GM12801 (cell line): ENCODE measurements around the gene RAD51B.

Experiments
- TF ChIP-seq, protein P1 (sequence below): IDR thresholded peaks from one replicate; pipeline ENCODE4 v1.5.1; 2011; ENCODE audit warnings: control low read depth; ENCODE audit not compliant: insufficient read length; ENCODE audit errors: extremely low read depth

RAD51B gene

DNA sequence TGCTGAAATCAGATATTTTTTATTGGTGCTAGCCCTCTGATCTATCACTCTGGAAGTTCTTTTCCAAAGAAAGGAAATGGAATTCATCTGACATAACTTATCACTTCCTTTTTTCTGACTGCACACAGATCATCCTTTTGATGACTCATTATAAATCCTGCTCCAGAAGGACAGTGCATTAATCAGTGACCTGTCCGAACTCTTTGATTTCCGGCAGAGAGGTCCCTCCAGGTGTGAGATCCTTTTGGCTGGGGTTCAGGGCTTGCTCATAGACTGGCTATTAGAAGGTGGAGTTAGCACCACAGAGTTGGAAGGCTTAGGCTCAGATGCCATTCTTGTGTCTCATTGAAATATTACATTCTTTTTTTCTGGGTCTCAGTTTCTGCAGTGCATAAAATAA lies 645.1 kb downstream of the RAD51B start:
- TF ChIP-seq, protein P1, sequence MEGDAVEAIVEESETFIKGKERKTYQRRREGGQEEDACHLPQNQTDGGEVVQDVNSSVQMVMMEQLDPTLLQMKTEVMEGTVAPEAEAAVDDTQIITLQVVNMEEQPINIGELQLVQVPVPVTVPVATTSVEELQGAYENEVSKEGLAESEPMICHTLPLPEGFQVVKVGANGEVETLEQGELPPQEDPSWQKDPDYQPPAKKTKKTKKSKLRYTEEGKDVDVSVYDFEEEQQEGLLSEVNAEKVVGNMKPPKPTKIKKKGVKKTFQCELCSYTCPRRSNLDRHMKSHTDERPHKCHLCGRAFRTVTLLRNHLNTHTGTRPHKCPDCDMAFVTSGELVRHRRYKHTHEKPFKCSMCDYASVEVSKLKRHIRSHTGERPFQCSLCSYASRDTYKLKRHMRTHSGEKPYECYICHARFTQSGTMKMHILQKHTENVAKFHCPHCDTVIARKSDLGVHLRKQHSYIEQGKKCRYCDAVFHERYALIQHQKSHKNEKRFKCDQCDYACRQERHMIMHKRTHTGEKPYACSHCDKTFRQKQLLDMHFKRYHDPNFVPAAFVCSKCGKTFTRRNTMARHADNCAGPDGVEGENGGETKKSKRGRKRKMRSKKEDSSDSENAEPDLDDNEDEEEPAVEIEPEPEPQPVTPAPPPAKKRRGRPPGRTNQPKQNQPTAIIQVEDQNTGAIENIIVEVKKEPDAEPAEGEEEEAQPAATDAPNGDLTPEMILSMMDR, result no peak

DNA sequence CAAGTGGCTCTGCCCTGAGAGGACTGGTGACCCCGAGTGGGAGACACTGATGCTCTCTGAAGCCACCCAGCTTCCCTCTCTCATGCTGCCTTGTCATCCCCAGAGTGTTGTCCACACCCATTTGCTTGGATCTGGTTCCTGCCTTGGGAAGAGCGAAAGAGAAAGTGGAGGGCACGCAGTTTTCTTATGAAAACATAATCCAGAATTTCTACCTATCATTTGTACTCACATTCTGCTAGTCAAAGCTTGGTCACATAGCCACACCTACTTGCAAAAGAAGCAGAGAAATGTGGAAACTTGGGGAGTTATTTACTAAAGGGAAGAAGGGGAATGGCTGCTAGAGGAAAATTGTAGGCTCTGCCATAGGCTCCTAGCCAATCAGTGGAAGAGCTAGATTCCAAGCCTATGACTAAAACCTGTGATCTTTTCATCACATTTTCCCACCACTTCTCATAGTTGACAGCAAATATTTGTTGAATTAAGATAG lies 647.0 kb downstream of the RAD51B start:
- TF ChIP-seq, protein P1, result no peak

DNA sequence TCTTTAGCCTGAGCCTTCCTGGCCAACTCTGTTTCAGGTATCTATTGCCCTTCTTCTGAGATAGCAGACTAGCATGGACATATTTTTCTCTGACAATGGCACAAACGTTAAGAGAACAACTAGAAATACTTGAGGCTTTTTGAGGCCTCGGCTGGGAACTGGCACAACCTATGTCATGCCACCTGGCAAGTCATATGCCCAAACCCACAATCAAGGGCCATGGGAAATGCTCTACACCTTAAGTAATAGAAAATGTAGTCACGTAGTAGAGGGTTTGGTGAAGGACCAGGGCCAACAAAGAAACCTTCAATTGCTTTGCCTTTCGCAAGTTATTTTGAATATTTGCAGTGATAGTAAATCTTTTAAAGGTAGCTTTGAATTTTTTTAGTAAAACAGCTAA lies 647.8 kb downstream of the RAD51B start:
- TF ChIP-seq, protein P1, result no peak

DNA sequence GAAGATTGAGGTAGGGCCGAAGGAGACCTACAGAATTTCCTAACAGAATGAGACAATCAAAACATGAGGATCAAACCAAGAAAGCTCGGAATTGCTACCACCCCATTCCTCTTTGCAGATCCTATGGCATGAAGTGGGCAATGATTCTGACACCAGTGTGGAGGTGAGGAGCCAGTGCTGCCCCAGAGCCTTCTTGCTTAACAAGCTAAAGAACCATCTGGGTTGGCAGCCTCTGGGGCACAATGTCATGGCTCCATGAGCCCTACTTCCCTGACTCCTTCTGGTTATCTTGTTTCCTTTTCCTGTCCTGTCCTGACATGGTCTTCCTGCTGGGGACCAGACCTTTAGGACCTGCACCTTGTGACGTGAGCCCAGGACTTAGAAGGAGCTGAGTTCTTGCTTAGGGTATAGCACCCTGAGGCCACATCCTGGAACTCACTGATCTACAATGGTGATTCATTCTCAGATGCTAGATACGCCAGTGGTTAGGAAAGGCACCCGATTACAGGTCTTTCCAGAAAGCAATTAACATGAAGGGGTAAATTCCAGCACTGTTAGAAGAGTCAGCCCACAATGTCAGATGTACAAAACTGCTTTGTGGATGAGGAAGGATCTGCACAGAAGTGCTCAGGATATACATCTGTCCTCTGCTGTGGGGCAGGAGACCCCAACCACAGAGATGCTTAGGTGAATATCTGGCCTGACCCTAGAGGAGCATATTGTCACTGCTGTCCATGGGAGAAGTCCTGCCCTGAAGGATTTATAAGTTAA lies 649.0 kb downstream of the RAD51B start:
- TF ChIP-seq, protein P1, result no peak

DNA sequence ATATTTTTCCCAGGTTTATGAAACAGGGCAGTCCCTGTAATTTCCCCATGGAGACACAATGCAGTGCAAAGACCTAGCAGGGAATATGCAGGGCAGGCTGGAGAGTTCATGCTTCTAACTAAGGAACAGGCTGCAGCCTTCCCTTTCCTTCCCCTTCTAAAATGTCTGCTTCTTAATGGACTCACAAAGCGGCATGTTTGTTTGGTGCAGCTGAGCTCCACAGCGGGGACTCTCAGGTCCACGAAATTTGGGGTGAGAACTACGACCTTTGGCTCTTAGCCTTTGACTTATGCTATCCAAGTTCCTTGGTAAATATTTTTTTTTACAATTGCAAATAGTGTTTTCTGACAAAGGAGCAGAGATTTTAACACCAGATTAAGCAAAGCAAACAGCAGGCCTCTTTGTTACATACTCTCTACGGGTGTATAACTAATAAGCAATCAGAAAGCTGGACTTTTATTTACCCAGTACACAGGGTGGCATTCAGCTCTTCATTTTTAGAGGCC lies 649.7 kb downstream of the RAD51B start:
- TF ChIP-seq, protein P1, result no peak

DNA sequence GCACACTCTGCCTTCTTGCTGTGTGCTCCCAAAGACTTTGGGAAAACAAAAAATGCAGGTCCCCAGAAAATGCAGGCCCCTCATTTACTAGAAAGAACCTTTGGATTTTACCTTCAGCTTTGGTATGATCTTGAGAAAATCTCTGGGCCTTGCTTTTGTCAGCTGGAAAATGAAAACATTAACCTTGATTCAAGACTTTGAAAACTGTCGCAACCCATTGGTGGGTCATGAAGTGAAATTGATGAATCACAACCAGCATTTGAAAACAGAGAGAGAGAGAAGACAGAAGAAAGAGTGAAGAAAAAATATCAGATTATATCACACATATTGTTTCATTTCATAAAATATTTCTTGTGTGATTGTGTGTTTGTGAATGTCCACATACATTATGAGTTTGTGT lies 650.8 kb downstream of the RAD51B start:
- TF ChIP-seq, protein P1, result no peak

DNA sequence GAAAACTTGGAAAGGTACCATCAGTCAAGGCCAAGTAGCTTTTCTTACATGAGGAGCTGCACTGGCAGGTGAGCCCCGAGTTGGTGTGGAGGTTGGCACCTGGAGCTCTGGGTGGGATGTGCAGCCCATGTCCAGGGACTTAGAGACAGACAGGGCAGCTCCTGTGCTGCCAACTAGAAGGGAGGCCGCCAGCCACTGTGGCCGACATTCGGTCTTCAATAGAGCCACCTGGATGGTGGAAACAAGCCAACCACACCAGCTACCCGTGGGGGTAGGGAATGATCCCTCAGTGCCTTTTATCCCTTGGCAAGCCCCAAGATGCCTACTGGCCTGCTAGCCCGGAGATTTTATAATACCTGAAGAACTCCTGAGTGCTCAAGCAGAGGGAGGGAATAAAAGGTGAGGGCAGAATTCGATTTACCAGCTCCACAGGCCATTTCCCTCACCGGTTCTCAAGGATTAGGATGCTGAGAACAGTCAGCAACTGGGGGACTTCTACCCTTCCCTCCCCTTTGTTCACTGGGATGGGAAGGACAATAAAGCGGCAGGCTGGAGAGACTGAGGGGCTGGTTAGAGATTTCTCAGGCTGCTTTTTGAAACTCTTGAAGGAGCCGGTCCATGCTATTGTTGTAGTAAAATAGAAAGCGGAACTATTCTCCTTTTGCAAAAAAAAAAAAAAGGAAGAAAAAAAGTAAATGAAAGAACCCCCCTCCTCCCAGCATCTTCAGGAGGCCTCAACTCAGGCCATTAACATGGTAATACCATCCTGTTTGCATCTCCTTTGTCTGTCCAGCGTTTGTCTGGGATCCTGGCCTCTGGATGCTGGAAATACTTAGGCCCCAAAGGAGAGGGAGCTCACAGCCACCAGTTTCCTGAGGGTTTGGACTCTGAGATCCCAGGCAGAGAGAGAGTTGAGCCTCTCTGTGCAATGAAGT lies 651.7 kb downstream of the RAD51B start:
- TF ChIP-seq, protein P1, result no peak
